ENCODE results near the gene NFATC2.

The NFATC2 gene

DNA sequence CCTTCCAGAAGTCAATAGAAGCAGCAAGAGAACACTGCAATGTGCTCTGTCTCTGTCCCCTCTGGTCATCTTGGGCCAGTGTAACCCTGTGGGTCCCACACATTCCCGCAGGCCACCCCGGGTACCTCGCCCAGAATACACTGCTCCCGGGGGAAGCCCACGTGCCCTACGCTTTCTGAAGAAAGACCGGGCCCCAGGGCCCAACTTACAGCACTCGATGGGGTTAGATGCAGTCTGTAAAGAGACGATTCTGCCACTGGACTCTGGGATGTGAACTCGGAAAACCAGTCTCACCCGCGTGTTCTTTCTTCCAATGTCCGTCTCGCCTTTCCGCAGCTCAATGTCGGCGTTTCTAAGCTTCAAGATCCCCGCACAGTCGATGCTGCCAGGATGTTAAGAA, 68.7 kb downstream of the NFATC2 start:
- no peak overlapping the region for H3K4me3 ChIP-seq (ENCODE audit: low read depth, low read length)
- POLR2A ChIA-PET: no interaction called here
- no peaks in the 10 kb centered on the region for H3K36me3 ChIP-seq (ENCODE audit: control insufficient read depth in 2 of 2, insufficient read depth in 1 of 2, low read length in 2 of 2)
- no peak overlapping the region for H3K27ac ChIP-seq (ENCODE audit: extremely low read depth, low read depth, low read length)
- CTCF ChIA-PET: no interaction called here
- no peaks in the 10 kb centered on the region for H3K9me3 ChIP-seq (ENCODE audit: control insufficient read depth, insufficient read depth, low read depth, low read length)
- H3K4me1 ChIP-seq (ENCODE audit: control insufficient read depth, insufficient read depth, low read length): no peaks in the 10 kb centered on the region
- no peak for TF ChIP-seq GFI1B (tag by site-specific recombination; IDR thresholded peaks at IDR 0.05)

DNA sequence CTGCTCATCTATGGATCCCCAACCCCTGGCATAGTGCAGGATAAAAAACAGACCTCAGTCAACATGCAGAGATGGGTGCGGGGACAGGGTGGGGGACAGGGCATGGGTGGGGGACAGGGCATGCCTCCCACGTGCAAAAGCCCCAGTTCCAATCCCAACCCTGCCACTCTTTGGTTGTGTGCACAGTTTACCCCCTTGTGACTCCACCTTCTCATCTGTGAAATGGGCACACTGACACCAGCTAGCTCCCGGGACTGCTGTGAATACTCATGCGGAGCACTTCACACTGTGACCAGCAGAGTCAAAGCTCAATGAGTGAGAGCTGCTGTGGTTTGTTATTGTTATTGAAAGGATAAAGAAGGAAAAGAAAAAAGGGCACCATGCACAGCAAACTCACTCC, 69.3 kb downstream of the NFATC2 start:
- ChIA-PET POLR2A (no interaction called here), CTCF (no interaction called here)
- TF ChIP-seq YY1 (tag by site-specific recombination; IDR thresholded peaks at IDR 0.05) (no peak), ZIC2 (tag by site-specific recombination; IDR thresholded peaks at IDR 0.05) (no peak)
- Histone ChIP-seq H3K27ac (ENCODE audit: extremely low read depth, low read depth, low read length) (no peak overlapping the region), H3K9me3 (ENCODE audit: control insufficient read depth, insufficient read depth, low read depth, low read length) (no peaks in the 10 kb centered on the region), H3K4me1 (ENCODE audit: control insufficient read depth, insufficient read depth, low read length) (no peaks in the 10 kb centered on the region), H3K36me3 (ENCODE audit: control insufficient read depth in 2 of 2, insufficient read depth in 1 of 2, low read length in 2 of 2) (no peaks in the 10 kb centered on the region), H3K4me3 (ENCODE audit: low read depth, low read length) (no peak overlapping the region)

DNA sequence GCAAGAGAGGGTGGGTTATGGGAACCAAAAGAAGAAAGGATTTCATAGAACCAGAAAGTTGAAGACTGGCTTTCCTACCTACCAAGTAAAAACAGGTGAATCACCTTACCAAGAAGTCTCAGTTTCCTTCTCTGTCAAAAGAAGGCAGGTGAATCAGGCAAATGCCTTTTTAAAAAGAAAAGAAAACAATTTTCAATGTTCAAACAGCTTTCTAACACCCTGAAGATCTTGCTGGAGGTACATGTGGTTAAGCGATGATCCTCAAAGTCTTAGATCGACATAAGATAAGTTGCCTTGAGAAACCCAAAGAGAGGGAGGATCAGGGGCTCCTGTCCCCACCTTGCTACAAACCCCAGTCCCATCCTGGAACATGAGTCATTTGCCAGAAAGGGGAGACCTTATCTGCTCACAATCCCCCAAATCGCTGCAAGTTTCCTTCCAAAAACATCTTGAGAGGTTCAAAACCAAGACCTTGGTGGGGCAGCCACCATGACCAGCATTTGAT, 71.6 kb downstream of the NFATC2 start:
- H3K36me3 ChIP-seq (ENCODE audit: control insufficient read depth in 2 of 2, insufficient read depth in 1 of 2, low read length in 2 of 2): no peaks in the 10 kb centered on the region
- POLR2A ChIA-PET: no interaction called here
- H3K9me3 ChIP-seq (ENCODE audit: control insufficient read depth, insufficient read depth, low read depth, low read length): no peaks in the 10 kb centered on the region
- CTCF ChIA-PET: interaction anchor here (0.6 to 1.2 kb wide), 4 partner anchors 17 to 474 kb away, joined by 3 read pairs; no protein-coding TSS in a partner anchor
- H3K4me1 ChIP-seq (ENCODE audit: control insufficient read depth, insufficient read depth, low read length): no peaks in the 10 kb centered on the region
- no peak overlapping the region for H3K4me3 ChIP-seq (ENCODE audit: low read depth, low read length)
- TF ChIP-seq MEIS1 (CRISPR knock-in tag; IDR thresholded peaks at IDR 0.05; ENCODE audit: borderline replicate concordance) (no peak), ZNF416 (tag by site-specific recombination; IDR thresholded peaks at IDR 0.05) (no peak), ZNF239 (tag by site-specific recombination; IDR thresholded peaks at IDR 0.05) (no peak), ZNF623 (tag by site-specific recombination; IDR thresholded peaks at IDR 0.05) (no peak)
- TF ChIP-seq, protein P1, sequence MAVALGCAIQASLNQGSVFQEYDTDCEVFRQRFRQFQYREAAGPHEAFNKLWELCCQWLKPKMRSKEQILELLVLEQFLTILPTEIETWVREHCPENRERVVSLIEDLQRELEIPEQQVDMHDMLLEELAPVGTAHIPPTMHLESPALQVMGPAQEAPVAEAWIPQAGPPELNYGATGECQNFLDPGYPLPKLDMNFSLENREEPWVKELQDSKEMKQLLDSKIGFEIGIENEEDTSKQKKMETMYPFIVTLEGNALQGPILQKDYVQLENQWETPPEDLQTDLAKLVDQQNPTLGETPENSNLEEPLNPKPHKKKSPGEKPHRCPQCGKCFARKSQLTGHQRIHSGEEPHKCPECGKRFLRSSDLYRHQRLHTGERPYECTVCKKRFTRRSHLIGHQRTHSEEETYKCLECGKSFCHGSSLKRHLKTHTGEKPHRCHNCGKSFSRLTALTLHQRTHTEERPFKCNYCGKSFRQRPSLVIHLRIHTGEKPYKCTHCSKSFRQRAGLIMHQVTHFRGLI (tag by site-specific recombination; IDR thresholded peaks at IDR 0.05): no peak
- H3K27ac ChIP-seq (ENCODE audit: extremely low read depth, low read depth, low read length): no peak overlapping the region

DNA sequence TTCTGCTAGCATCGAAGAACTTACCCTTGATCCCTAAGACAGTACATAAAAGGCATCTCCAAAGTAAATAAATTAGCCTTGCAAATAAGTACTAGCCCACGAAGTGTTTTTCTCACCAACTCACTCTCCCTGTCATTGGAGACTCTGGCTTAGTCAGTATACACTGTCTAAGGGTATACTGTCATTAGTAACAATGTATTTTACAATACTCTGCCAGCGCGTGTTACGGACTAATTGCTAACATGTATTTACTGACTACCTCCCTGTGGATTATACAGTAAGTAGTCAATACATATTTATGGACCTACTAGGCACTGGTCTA, 72.1 kb downstream of the NFATC2 start:
- H3K4me1 ChIP-seq (ENCODE audit: control insufficient read depth, insufficient read depth, low read length): no peaks in the 10 kb centered on the region
- TF ChIP-seq ZNF514 (tag by site-specific recombination; IDR thresholded peaks at IDR 0.05): no peak
- no peak for TF ChIP-seq ZNF132 (tag by site-specific recombination; IDR thresholded peaks at IDR 0.05; ENCODE audit: borderline replicate concordance)
- TF ChIP-seq, protein P2, sequence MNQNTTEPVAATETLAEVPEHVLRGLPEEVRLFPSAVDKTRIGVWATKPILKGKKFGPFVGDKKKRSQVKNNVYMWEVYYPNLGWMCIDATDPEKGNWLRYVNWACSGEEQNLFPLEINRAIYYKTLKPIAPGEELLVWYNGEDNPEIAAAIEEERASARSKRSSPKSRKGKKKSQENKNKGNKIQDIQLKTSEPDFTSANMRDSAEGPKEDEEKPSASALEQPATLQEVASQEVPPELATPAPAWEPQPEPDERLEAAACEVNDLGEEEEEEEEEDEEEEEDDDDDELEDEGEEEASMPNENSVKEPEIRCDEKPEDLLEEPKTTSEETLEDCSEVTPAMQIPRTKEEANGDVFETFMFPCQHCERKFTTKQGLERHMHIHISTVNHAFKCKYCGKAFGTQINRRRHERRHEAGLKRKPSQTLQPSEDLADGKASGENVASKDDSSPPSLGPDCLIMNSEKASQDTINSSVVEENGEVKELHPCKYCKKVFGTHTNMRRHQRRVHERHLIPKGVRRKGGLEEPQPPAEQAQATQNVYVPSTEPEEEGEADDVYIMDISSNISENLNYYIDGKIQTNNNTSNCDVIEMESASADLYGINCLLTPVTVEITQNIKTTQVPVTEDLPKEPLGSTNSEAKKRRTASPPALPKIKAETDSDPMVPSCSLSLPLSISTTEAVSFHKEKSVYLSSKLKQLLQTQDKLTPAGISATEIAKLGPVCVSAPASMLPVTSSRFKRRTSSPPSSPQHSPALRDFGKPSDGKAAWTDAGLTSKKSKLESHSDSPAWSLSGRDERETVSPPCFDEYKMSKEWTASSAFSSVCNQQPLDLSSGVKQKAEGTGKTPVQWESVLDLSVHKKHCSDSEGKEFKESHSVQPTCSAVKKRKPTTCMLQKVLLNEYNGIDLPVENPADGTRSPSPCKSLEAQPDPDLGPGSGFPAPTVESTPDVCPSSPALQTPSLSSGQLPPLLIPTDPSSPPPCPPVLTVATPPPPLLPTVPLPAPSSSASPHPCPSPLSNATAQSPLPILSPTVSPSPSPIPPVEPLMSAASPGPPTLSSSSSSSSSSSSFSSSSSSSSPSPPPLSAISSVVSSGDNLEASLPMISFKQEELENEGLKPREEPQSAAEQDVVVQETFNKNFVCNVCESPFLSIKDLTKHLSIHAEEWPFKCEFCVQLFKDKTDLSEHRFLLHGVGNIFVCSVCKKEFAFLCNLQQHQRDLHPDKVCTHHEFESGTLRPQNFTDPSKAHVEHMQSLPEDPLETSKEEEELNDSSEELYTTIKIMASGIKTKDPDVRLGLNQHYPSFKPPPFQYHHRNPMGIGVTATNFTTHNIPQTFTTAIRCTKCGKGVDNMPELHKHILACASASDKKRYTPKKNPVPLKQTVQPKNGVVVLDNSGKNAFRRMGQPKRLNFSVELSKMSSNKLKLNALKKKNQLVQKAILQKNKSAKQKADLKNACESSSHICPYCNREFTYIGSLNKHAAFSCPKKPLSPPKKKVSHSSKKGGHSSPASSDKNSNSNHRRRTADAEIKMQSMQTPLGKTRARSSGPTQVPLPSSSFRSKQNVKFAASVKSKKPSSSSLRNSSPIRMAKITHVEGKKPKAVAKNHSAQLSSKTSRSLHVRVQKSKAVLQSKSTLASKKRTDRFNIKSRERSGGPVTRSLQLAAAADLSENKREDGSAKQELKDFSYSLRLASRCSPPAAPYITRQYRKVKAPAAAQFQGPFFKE (tag by site-specific recombination; IDR thresholded peaks at IDR 0.05; ENCODE audit: borderline replicate concordance): no peak
- TF ChIP-seq ZNF600 (tag by site-specific recombination; IDR thresholded peaks at IDR 0.05): peak; percentile 57
- no peak for TF ChIP-seq ZNF544 (tag by site-specific recombination; IDR thresholded peaks at IDR 0.05)
- ChIA-PET POLR2A (no interaction called here), CTCF (interaction anchor here (0.6 to 0.7 kb wide), 2 partner anchors 475 to 489 kb away, joined by 3 to 5 read pairs; no protein-coding TSS in a partner anchor)
- no peaks in the 10 kb centered on the region for H3K9me3 ChIP-seq (ENCODE audit: control insufficient read depth, insufficient read depth, low read depth, low read length)
- no peaks in the 10 kb centered on the region for H3K36me3 ChIP-seq (ENCODE audit: control insufficient read depth in 2 of 2, insufficient read depth in 1 of 2, low read length in 2 of 2)
- no peak overlapping the region for H3K27ac ChIP-seq (ENCODE audit: extremely low read depth, low read depth, low read length)
- H3K4me3 ChIP-seq (ENCODE audit: low read depth, low read length): no peak overlapping the region

Measured in HEK293 (cell line).